Activated naive CD4-positive, alpha-beta T cell treated with anti-CD3 and anti-CD28 coated beads for 36 hours (primary cell): ENCODE measurements around the gene PEDS1. TPM values are rescaled to one million over a fixed set of nuclear protein-coding genes. Genes with fewer than 3 reads are reported as not detected.
"Not testable (repeated sequence)": the region's sequence is repeated elsewhere in the genome, so short reads cannot be mapped to it uniquely, and the experiment has no call there.

Experiments used
- CTCF ChIA-PET: fragments of 350-600 bp; sonication (Branson Sonifier 250); formaldehyde crosslinking; loops from one replicate; lab custom pipeline; 2021; ENCODE audit warnings: antibody characterized with exemption; lab: Charles Lee
- DNase-seq: peaks from one replicate; pipeline ENCODE4 v3.0.0-alpha.2; 2020
- H3K27ac Mint-ChIP-seq: one replicate; pipeline ENCODE4 v1.8.0; 2021; ENCODE audit warnings: mild to moderate bottlenecking, mixed read lengths
- H3K27me3 Mint-ChIP-seq: one replicate; pipeline ENCODE4 v1.8.0; 2021; ENCODE audit warnings: low read depth, mixed read lengths
- H3K36me3 Mint-ChIP-seq: one replicate; pipeline ENCODE4 v1.8.0; 2021; ENCODE audit warnings: low read depth, mixed read lengths
- H3K4me1 Mint-ChIP-seq: one replicate; pipeline ENCODE4 v1.8.0; 2021; ENCODE audit warnings: low read depth, mixed read lengths
- H3K4me3 Mint-ChIP-seq: one replicate; pipeline ENCODE4 v1.8.0; 2021; ENCODE audit warnings: mild to moderate bottlenecking, moderate library complexity, mixed read lengths
- H3K9me3 Mint-ChIP-seq: one replicate; pipeline ENCODE4 v1.8.0; 2021; ENCODE audit warnings: mixed read lengths
- intact Hi-C: fragments of 100-400 bp; cut with micrococcal nuclease; formaldehyde crosslinking; loops from one replicate; pipeline ENCODE4 v1.15.1; 2023
- total RNA-seq, 2 experiments: library from RNA; stranded (reverse); gene quantifications; one replicate each; pipeline ENCODE4 v1.2.3, GENCODE V29; 2021

Gene PEDS1
- total RNA-seq, 2 experiments from 2014 or later, result 10.4 to 11.2 TPM

DNA sequence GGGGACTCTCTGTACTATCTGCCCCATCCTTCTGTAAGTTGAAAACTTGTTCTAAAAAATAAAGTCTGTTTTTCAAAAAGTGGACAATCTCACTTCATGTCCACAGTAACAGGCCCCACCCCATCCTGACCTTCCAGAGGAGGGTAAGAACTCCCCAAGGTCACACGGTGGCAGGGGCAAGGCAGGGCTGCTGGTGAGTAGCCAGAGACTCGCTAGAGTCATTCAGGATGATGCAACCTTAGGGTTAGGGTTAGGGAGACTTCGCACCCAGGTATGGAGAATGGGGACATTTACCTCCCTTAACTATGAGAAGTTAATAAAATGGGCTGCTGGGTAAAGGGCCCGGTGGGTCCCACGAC, 15.4 kb downstream of the PEDS1 start:
- intact Hi-C loops, result no loop called here
- Mint-ChIP-seq H3K9me3 (no peaks in the 10 kb centered on the region), H3K27me3 (no peaks in the 10 kb centered on the region), H3K4me1 (peaks cover 34% of the 10 kb centered on the region), H3K4me3 (no peak overlapping the region), H3K27ac (peak overlapping the region; percentile 53), H3K36me3 (peaks cover 20% of the 10 kb centered on the region)
- DNase-seq, result no peak
- CTCF ChIA-PET, result no interaction called here

DNA sequence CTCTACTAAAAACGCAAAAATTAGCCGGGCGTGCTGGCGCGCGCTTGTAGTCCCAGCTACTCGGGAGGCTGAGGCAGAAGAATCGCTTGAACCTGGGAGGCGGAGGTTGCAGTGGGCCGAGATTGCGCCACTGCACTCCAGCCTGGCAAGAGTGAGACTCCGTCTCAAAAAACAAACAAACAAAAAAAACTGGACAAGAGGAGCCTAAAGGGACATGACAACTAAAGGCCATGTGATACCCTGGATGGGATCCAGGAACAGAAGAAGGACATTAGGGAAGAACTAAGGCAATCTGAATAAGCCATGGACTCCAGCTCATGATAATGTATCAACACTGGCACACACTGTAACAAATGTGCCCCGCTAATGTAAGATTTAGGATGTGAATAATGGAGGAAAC, 15.8 kb downstream of the PEDS1 start:
- intact Hi-C loops, H3K4me3 Mint-ChIP-seq, DNase-seq, H3K9me3 Mint-ChIP-seq, H3K27me3 Mint-ChIP-seq: not testable (repeated sequence)
- Mint-ChIP-seq H3K27ac (peak overlapping the region; percentile 27), H3K4me1 (peaks cover 30% of the 10 kb centered on the region), H3K36me3 (peaks cover 16% of the 10 kb centered on the region)
- CTCF ChIA-PET, result interaction anchor here (0.6 kb wide), 1 partner anchor 360 kb away, joined by 3 read pairs; no protein-coding TSS in a partner anchor

DNA sequence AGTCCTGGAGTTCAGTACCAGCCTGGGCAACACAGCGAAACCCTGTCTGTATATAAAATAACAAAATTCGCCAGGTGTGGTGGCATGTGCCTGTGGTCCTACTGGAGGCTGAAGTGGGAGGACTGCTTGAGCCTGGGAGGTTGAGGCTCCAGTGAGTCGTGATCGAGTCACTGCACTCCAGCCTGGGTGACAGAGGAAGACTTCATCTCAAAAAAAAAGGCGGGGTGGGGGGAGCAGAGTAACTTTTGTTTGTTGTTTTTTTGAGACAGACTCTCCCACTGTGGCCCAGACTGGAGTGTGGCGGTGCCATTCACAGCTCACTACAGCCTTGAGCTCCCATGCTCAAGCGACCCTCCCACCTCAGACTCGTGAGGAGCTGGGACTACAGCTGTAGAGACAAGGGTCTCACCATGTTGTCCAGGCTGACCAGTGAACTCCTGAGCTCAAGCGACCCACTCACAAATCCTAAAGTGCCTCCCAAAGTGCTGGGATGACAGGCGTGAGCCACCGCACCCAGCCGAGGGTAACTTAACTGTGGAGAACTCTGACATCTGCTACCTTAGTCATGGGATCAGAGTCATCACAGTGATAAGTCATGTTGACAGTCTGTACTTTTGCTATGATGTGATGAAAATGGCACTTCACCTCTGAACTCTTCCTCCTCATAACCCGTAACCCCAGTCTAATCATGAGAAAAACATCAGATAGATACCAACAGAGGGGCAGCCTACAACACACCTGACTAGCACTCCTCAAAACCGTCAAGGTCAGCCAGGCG, 16.5 kb downstream of the PEDS1 start:
- Mint-ChIP-seq H3K9me3 (no peaks in the 10 kb centered on the region), H3K27ac (peak overlapping the region; percentile 27), H3K36me3 (peaks cover 12% of the 10 kb centered on the region), H3K4me1 (peaks cover 28% of the 10 kb centered on the region), H3K4me3 (no peak overlapping the region), H3K27me3 (no peaks in the 10 kb centered on the region)
- DNase-seq, result peak; percentile 29
- intact Hi-C loops, result no loop called here
- CTCF ChIA-PET, result interaction anchor here (0.6 to 0.7 kb wide), 5 partner anchors 14 to 360 kb away, joined by 3 to 5 read pairs (median 4); no protein-coding TSS in a partner anchor

DNA sequence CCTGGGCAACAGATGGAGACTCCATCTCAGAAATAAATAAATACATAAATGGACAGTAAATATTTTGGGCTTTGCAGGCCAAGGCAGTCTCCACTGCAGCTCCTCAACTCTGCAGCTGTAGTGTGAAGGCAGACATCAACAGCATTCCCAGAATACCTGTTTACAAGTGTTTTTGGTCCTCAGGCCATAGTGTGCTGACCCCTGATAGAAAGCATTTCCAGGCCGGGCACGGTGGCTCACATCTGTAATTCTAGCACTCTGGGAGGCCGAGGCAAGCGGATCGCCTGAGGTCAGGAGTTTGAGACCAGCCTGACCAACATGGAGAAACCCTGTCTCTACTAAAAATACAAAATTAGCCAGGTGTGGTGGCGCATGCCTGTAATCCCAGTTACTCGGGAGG, 18.4 kb downstream of the PEDS1 start:
- CTCF ChIA-PET, result interaction anchor here (1.2 to 1.9 kb wide), 4 partner anchors 10 to 64 kb away, joined by 5 to 12 read pairs (median 6); no protein-coding TSS in a partner anchor
- intact Hi-C loops, H3K9me3 Mint-ChIP-seq, H3K4me3 Mint-ChIP-seq, H3K27me3 Mint-ChIP-seq, H3K36me3 Mint-ChIP-seq, DNase-seq, H3K27ac Mint-ChIP-seq: not testable (repeated sequence)
- peaks cover 20% of the 10 kb centered on the region for H3K4me1 Mint-ChIP-seq

DNA sequence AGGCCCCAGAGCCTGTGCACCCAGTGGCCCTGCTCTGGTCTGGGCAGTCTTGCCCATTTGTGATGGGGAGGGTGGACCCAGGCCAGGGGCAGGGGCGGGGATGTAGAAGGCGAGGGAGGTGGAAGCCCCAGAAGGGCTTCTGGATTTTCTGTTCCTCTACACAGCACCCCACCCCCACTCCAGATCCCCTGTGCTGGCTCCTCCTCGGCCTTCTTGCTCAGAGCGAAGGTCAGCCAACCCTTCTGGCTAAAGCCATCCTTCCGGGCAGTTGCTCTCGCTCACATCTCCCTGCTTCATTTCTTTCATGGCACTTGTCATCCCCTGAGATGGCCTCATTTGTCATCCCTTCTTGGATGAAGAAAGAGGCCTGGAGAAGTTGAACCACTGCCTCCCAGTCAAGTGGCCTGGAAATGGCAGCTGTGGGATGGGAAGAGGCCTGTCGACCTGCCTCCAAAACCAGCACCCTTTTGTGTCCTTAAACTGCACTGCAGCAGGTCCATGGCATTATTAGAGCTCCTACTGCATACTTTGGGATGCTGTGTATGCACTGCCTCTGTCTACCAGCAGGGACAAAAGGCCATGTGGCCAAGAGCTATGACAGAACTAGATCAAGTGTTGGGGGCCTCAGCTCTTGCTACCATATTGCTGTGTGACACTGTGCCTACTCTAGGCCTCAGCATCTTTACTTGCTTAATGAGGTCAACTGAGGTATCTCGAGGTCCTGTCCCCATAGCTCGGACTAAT, 19.9 kb downstream of the PEDS1 start:
- intact Hi-C loops, result no loop called here
- no peaks in the 10 kb centered on the region for H3K9me3 Mint-ChIP-seq
- CTCF ChIA-PET, result interaction anchor here (0.7 to 1.9 kb wide), 8 partner anchors 11 to 62 kb away, joined by 3 to 12 read pairs (median 4); no protein-coding TSS in a partner anchor
- H3K4me1 Mint-ChIP-seq, result peaks cover 15% of the 10 kb centered on the region
- no peak for DNase-seq
- H3K27me3 Mint-ChIP-seq, result no peaks in the 10 kb centered on the region
- no peak overlapping the region for H3K4me3 Mint-ChIP-seq
- no peak overlapping the region for H3K27ac Mint-ChIP-seq
- peaks cover 8% of the 10 kb centered on the region for H3K36me3 Mint-ChIP-seq

DNA sequence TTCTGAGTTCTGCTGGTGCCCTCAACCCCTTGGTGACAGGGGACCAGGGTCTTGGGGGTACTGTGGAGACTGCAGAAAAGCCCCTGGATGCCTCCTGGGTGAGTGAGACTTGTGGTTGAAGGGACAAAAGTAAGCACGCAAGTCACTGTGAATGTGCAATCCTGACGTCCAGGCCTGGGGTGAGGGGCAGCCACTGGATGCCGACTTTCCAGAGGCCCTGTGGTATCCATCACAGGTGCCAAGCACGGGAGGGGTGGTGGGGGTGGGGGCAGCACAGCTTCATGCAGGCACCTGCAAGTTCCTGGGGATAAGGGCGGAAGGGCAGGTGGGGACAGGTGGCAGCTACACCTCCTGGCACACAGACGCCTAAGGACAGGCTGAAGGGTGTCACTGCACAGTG, 20.5 kb downstream of the PEDS1 start:
- no peak overlapping the region for H3K4me3 Mint-ChIP-seq
- H3K36me3 Mint-ChIP-seq, result peaks cover 8% of the 10 kb centered on the region
- no peak overlapping the region for H3K27ac Mint-ChIP-seq
- peaks cover 15% of the 10 kb centered on the region for H3K4me1 Mint-ChIP-seq
- intact Hi-C loops, result no loop called here
- CTCF ChIA-PET, result interaction anchor here (0.5 kb wide), 1 partner anchor 73 kb away, joined by 3 read pairs; no protein-coding TSS in a partner anchor
- no peaks in the 10 kb centered on the region for H3K9me3 Mint-ChIP-seq
- no peak for DNase-seq
- H3K27me3 Mint-ChIP-seq, result no peaks in the 10 kb centered on the region

DNA sequence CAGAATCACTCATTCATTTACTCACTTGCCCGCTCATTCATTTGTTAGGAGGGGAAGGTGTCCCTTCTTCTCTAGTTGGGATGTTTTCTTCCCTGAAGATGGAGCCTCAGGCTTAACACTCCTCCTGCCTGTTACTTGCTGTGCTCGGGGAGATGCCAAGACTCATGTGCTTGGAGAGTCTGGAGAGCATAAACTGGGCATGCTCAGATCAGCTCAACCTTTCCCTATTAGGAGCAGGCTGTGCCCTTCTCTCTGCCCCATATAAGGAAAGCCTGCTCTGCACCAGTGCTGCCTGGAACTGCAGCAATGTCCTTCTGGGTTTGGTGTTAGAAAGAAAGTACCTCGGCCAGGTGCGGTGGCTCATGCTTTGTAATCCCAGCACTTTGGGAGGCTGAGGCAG, 22.5 kb downstream of the PEDS1 start:
- no peak overlapping the region for H3K27ac Mint-ChIP-seq
- intact Hi-C loops, result no loop called here
- CTCF ChIA-PET, result no interaction called here

DNA sequence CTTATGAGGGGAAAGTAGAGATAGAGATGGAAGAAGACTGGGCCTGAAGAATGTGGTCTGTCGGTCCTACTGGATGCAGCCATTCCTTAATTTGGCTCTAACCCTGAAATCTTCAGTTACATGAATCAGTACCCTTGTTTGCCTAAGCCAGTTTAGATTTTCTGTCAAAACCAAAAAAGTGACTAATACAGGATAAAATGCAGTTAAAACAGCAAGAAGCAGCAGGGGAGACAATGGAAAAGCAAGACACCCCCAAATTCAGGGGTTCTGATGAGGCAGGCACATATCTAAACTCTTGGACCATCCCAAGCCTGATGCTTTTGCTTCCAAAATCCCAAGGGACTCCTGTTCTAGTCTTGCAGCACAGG, 23.2 kb downstream of the PEDS1 start:
- intact Hi-C loops, result no loop called here
- CTCF ChIA-PET, result interaction anchor here (1.5 kb wide), 1 partner anchor 9 kb away, joined by 4 read pairs; no protein-coding TSS in a partner anchor
- no peak overlapping the region for H3K27ac Mint-ChIP-seq

More for the DNA sequence above, 22.5 kb downstream of the PEDS1 start:
- no peaks in the 10 kb centered on the region for H3K9me3 Mint-ChIP-seq
- H3K4me3 Mint-ChIP-seq, result no peak overlapping the region
- DNase-seq, result no peak
- peaks cover 13% of the 10 kb centered on the region for H3K36me3 Mint-ChIP-seq
- no peaks in the 10 kb centered on the region for H3K27me3 Mint-ChIP-seq
- no peaks in the 10 kb centered on the region for H3K4me1 Mint-ChIP-seq

DNA sequence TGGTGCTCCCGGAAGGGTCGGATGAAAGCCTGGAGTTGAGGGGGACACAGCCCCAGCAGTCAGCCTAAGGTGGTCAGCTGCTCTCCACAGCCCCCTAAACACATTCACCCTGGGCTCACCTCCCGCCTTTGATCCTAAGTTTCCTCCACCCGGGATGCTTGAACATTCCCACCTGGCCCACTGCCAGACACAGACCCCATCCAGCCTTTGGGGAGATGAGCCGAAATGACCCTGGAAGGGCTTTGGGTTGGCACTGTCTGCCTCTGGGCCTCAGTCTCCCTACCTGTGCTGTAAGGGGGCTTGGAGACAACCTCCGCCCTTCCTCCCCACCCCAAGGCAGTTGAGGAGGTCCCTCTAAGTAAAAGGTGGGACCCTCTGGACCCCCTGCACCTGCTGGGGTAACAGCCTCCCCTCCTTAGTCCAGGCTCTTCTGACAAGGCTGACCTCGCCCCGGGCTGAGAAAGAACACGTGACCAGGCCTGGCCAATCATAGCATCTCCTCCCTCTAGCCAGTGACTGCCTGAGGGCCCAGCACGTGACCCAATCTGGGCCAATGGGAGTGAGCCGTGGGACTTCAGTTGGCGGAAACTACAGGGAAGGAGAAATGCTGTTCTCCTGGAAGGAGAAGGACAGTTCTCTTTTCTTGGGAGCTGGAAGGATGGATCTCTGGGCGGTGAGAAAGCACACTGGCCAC, 23.7 kb downstream of the PEDS1 start:
- no peaks in the 10 kb centered on the region for H3K4me1 Mint-ChIP-seq
- H3K27me3 Mint-ChIP-seq, result no peaks in the 10 kb centered on the region
- H3K36me3 Mint-ChIP-seq, result peaks cover 16% of the 10 kb centered on the region
- H3K9me3 Mint-ChIP-seq, result no peaks in the 10 kb centered on the region
- intact Hi-C loops, result no loop called here
- DNase-seq, result no peak
- no peak overlapping the region for H3K27ac Mint-ChIP-seq
- no peak overlapping the region for H3K4me3 Mint-ChIP-seq
- CTCF ChIA-PET, result interaction anchor here (1.5 kb wide), 1 partner anchor 9 kb away, joined by 4 read pairs; no protein-coding TSS in a partner anchor

More for the DNA sequence above, 23.2 kb downstream of the PEDS1 start:
- DNase-seq, result no peak
- Mint-ChIP-seq H3K9me3 (no peaks in the 10 kb centered on the region), H3K27me3 (no peaks in the 10 kb centered on the region), H3K4me3 (no peak overlapping the region), H3K36me3 (peaks cover 14% of the 10 kb centered on the region), H3K4me1 (no peaks in the 10 kb centered on the region)

DNA sequence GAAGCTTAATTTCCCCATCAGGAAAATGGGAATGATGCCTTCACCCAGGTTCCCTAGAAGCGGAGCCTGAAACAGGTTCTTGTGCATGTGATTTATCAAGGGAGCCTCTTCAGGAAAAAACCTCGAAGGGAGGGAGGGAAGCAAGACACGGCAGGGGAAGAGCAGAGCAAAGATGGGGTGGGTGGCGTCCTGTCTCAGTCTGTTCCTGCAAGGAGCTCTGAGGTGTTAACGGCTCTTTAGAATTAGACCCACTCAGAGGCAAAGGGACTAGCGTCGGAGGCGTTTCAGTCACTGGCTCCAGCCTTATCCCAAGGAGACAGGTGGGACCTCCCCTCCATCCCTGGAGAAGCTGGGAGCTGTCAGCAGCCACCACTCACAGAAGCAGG, 25.0 kb downstream of the PEDS1 start:
- Mint-ChIP-seq H3K4me1 (no peaks in the 10 kb centered on the region), H3K9me3 (no peaks in the 10 kb centered on the region), H3K36me3 (peaks cover 21% of the 10 kb centered on the region), H3K27me3 (no peaks in the 10 kb centered on the region), H3K4me3 (no peak overlapping the region), H3K27ac (no peak overlapping the region)
- intact Hi-C loops, result no loop called here
- CTCF ChIA-PET, result interaction anchor here (0.9 to 1.3 kb wide), 2 partner anchors 14 to 49 kb away, joined by 3 read pairs; no protein-coding TSS in a partner anchor
- no peak for DNase-seq

DNA sequence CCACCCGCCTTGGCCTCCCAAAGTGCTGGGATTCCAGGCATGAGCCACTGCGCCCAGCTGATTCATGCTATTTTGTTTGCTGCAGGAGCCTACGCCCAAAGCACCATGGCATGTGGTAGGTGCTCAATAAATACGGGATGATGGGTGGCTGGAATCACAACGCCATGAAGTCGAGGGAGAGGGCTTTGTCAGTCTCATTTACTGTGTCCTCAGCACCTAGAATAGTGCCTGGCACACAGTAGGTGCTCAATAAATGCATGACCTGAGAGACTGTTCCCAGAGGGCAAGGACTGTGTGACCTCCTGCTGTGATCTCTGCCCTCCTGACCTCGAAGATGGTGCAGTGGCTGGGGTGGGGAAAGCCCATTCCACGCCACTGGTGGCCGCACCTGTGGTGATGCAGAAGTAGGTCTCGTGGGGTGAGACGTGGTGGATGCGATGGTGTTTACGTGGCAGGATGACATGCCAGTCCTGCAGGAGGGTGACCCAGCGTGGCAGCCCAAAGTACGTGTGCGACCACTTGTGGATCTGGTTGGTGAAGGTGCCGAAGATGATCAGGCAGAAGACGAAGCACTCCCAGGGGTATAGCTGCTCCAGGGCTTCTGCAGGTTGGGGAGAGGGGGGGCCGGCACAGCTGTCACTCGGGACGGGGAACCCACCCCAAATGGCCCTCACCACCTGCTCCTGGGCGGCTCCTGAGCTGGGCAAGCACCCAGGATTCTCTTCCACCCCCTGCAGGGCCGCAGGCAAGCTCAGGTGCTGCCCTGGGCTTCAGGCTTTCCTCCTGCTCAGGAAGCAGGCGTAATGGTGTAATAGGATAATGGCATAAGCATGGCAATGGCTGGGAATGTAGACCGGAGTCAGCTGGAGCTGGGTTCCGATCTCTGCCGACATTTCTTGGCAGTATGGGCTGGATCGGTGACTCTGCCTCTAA, 25.7 kb downstream of the PEDS1 start:
- intact Hi-C loops, result no loop called here
- Mint-ChIP-seq H3K4me1 (no peaks in the 10 kb centered on the region), H3K9me3 (no peaks in the 10 kb centered on the region), H3K27me3 (no peaks in the 10 kb centered on the region), H3K4me3 (no peak overlapping the region), H3K36me3 (peaks cover 25% of the 10 kb centered on the region), H3K27ac (no peak overlapping the region)
- CTCF ChIA-PET, result interaction anchor here (0.9 to 2.4 kb wide), 3 partner anchors 14 to 51 kb away, joined by 3 to 9 read pairs (median 3); no protein-coding TSS in a partner anchor
- no peak for DNase-seq
